Fibroblast of mammary gland (primary cell): ENCODE results near the gene CHAF1A.

Experiments used
- DNase-seq: peaks from one replicate; pipeline ENCODE4 v3.0.0-alpha.2; 2010; ENCODE audit warnings: low read depth
- H3K4me3 ChIP-seq: 2 replicates; pipeline ENCODE4 v1.5.1; 2011; ENCODE audit warnings: low read depth, mild to moderate bottlenecking, low read length, moderate library complexity; ENCODE audit not compliant: control insufficient read depth
- CTCF ChIP-seq: conservative IDR thresholded peaks from 2 replicates; pipeline ENCODE4 v1.5.1; 2011; ENCODE audit warnings: low read depth, low read length, inconsistent platforms; ENCODE audit not compliant: control insufficient read depth, insufficient read depth

The CHAF1A gene

GRCh38 chr19:4425537-4425936 lies 23.1 kb downstream of the CHAF1A start:
- TF ChIP-seq CTCF = no peak
- DNase-seq = peak; percentile 95
- H3K4me3 ChIP-seq = no peak overlapping the region

- H3K4me3 ChIP-seq = no peak overlapping the region
- TF ChIP-seq CTCF = no peak
- no peak for DNase-seq
These were observed 26.0 kb downstream of the CHAF1A start for GRCh38 chr19:4428326-4428975.

- no peak for TF ChIP-seq CTCF
These were observed 26.8 kb downstream of the CHAF1A start for GRCh38 chr19:4429256-4429655.

GRCh38 chr19:4429771-4430171 lies 27.3 kb downstream of the CHAF1A start:
- DNase-seq = no peak

More at GRCh38 chr19:4429256-4429655, 26.8 kb downstream of the CHAF1A start:
- peak; percentile 30 for DNase-seq
- no peak overlapping the region for H3K4me3 ChIP-seq

GRCh38 chr19:4430760-4431159 lies 28.3 kb downstream of the CHAF1A start:
- H3K4me3 ChIP-seq = no peak overlapping the region
- no peak for TF ChIP-seq CTCF
- DNase-seq = no peak

More at GRCh38 chr19:4429771-4430171, 27.3 kb downstream of the CHAF1A start:
- no peak for TF ChIP-seq CTCF
- H3K4me3 ChIP-seq = no peak overlapping the region

GRCh38 chr19:4431296-4431695 lies 28.9 kb downstream of the CHAF1A start:
- DNase-seq = no peak
- TF ChIP-seq CTCF = no peak

More at GRCh38 chr19:4431296-4431695, 28.9 kb downstream of the CHAF1A start:
- no peak overlapping the region for H3K4me3 ChIP-seq
